Stimulated activated CD4-positive, alpha-beta T cell treated with anti-CD3 and anti-CD28 coated beads, TNF-alpha, amount 100 ng/mL, for 1 hour (primary cell): Measurements from ENCODE around the gene PBX3.

Source experiments
- DNase-seq, 3 donors: peaks; one replicate each; pipeline ENCODE4 v3.0.0-alpha.2; 2020; ENCODE audit warnings: low read depth in 3 of 3, low spot score in 1 of 3

PBX3 gene

GRCh38 chr9:125971050-125971449 lies 223.9 kb downstream of the PBX3 start:
- no peak for DNase-seq

GRCh38 chr9:125972012-125972729 lies 225.0 kb downstream of the PBX3 start:
- no peak for DNase-seq

GRCh38 chr9:125973547-125973946 lies 226.4 kb downstream of the PBX3 start:
- DNase-seq, result no peak

GRCh38 chr9:125974705-125975104 lies 227.5 kb downstream of the PBX3 start:
- no peak for DNase-seq

- no peak for DNase-seq
Observed at GRCh38 chr9:125977223-125977622, 230.1 kb downstream of the PBX3 start.

- no peak for DNase-seq
Observed at GRCh38 chr9:125979383-125979782, 232.2 kb downstream of the PBX3 start.

GRCh38 chr9:125982798-125983406 lies 235.7 kb downstream of the PBX3 start:
- DNase-seq, result no peak

- DNase-seq, result no peak
Observed at GRCh38 chr9:125983681-125984080, 236.5 kb downstream of the PBX3 start.

GRCh38 chr9:125984461-125984860 lies 237.3 kb downstream of the PBX3 start:
- DNase-seq, result no peak

GRCh38 chr9:125985142-125985997 lies 238.2 kb downstream of the PBX3 start:
- no peak for DNase-seq

GRCh38 chr9:125985998-125986655 lies 239.0 kb downstream of the PBX3 start:
- DNase-seq, result no peak

GRCh38 chr9:125986966-125987365 lies 239.8 kb downstream of the PBX3 start:
- no peak for DNase-seq

GRCh38 chr9:125987420-125987819 lies 240.2 kb downstream of the PBX3 start:
- DNase-seq, result no peak

GRCh38 chr9:125988479-125989050 lies 241.4 kb downstream of the PBX3 start:
- no peak for DNase-seq

- no peak for DNase-seq
Observed at GRCh38 chr9:125989090-125989501, 241.9 kb downstream of the PBX3 start.

- no peak for DNase-seq
Observed at GRCh38 chr9:125989524-125990180, 242.5 kb downstream of the PBX3 start.

- no peak for DNase-seq
Observed at GRCh38 chr9:125990186-125990792, 243.1 kb downstream of the PBX3 start.

GRCh38 chr9:125990793-125991220 lies 243.6 kb downstream of the PBX3 start:
- DNase-seq, result no peak

- no peak for DNase-seq
Observed at GRCh38 chr9:125991886-125992529, 244.8 kb downstream of the PBX3 start.

- no peak for DNase-seq
Observed at GRCh38 chr9:125992557-125992956, 245.4 kb downstream of the PBX3 start.
